Mammary epithelial cell (primary cell): ENCODE data around the gene IL34.

Source experiments
- EZH2 ChIP-seq: IDR thresholded peaks from 2 replicates; pipeline ENCODE4 v1.6.1; 2012; ENCODE audit warnings: low read length, inconsistent platforms, borderline replicate concordance
- TF ChIP-seq, protein P1 (sequence below), 2 donors: IDR thresholded peaks in 1 of 2; conservative IDR thresholded peaks in 1 of 2; 2 replicates each; pipeline ENCODE4 v1.5.1; 2011 to 2012; ENCODE audit warnings: inconsistent platforms in 2 of 2, low read length in 2 of 2, mild to moderate bottlenecking in 2 of 2, control low read depth in 1 of 2, low read depth in 1 of 2; ENCODE audit not compliant: insufficient read depth in 1 of 2; ENCODE audit errors: extremely low read depth in 1 of 2

DNA sequence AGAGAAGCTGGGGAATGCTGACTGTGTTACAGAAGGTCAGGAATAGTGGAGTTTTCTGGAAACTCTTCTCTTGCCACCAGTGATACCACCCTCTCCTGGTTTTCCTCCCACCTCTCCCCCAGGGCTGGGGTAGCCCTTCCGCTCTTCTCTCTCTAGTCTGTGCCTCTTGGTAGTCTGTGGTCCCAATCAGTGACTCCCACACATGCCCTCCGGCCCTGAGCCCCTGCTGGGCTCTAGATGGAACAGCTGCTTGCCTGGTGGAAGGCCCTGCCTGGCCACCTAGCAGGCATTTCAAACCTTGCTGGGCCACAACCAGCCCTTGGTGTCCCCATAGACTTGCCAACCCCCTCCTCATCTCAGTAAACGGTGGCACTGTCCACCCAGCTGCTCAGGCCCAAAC, 54.7 kb downstream of the IL34 start:
- TF ChIP-seq, protein P1, sequence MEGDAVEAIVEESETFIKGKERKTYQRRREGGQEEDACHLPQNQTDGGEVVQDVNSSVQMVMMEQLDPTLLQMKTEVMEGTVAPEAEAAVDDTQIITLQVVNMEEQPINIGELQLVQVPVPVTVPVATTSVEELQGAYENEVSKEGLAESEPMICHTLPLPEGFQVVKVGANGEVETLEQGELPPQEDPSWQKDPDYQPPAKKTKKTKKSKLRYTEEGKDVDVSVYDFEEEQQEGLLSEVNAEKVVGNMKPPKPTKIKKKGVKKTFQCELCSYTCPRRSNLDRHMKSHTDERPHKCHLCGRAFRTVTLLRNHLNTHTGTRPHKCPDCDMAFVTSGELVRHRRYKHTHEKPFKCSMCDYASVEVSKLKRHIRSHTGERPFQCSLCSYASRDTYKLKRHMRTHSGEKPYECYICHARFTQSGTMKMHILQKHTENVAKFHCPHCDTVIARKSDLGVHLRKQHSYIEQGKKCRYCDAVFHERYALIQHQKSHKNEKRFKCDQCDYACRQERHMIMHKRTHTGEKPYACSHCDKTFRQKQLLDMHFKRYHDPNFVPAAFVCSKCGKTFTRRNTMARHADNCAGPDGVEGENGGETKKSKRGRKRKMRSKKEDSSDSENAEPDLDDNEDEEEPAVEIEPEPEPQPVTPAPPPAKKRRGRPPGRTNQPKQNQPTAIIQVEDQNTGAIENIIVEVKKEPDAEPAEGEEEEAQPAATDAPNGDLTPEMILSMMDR (conservative IDR thresholded peaks at IDR 0.05 in 1 of 2, IDR thresholded peaks at IDR 0.05 in 1 of 2; ENCODE audit: extremely low read depth in 1 of 2, insufficient read depth in 1 of 2, low read depth in 1 of 2, low read length in 2 of 2), result no peak
- no peak for TF ChIP-seq EZH2
